ENCODE results near the gene LAMA2.

LAMA2 gene

DNA sequence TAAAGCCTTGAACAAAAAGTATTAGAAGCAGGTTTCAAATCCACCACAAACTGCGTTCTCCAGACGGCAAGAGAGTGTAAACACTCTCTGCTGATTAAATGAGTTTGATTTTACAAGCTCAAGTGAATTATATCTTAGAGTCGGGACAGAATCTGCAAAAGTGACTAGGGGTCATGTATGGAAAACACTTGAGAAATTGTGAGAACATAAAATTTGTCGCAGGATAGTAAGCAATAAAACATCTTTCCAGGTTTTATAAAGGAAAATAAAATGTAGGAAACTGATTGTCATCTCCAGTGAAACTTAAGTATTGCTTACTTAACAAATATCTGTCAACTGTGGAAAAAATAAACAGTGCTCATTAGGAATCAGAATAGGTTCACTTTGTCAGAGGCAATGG, 452.9 kb downstream of the LAMA2 start:
- no peak for DNase-seq

DNA sequence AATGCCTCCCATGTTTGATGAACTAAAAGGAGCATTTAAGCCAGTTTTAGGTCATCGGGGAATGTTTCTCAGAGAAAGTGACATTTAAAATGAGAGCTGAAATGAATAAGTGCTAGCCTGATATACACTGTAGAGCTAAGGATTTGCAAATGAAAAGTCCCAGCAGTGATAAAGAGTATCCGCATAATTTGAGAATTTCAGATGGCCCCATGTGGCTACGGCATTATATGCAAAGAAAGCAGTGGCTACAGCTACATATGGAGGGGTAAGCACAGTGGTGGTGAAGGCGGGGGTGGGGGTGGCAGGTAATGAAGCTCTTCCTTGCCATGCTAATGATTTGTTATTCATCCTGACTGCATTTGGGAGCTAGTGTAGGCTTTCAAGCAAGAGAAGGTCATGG, 455.7 kb downstream of the LAMA2 start:
- DNase-seq, result no peak

- DNase-seq, result no peak
Observed at GRCh38 chr6:129340983-129341382, 458.0 kb downstream of the LAMA2 start.

GRCh38 chr6:129342243-129342642, 459.3 kb downstream of the LAMA2 start:
- DNase-seq, result no peak

GRCh38 chr6:129342796-129343195, 459.9 kb downstream of the LAMA2 start:
- DNase-seq, result no peak

DNA sequence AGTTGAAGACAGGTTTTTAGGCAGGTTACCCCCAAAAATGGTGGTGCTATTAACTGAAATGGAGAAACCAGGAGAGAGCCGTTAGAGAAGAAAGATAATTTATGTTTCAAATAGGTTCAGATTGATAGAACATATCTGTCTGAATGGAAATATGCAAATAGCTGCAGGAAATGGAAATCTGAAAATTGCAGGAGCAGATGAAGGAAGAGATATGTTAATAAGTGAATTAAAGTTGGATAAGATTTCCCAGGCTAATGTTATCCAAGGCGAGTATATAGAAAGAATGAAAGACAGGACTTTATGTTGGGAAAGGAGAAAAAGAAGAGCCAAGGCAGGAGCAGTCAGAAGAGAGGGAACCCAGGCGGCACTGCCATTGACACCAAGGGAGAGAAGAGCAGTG, 461.4 kb downstream of the LAMA2 start:
- no peak for DNase-seq

DNA sequence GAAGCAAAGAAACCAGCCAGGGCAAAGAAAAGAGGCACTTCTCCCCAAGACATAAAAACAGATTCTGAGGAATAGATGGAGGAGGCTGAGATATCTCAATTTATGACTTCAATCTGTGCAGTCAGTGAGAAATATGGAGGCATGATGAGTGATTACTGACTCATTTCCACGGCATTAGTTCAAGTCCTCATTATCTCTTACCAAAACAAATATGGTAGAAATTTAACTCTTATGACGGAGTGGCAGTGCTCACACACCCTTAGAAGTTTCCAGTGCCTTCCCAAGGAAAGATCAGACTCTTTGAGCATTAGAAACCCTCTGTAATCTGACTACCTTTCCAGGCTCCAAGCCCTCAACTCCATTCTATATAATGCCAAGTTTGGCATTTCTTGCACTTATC, 463.0 kb downstream of the LAMA2 start:
- no peak for DNase-seq

- DNase-seq, result no peak
Observed at GRCh38 chr6:129346964-129347363, 464.0 kb downstream of the LAMA2 start.

- DNase-seq, result no peak
Observed at GRCh38 chr6:129350278-129350677, 467.3 kb downstream of the LAMA2 start.

DNA sequence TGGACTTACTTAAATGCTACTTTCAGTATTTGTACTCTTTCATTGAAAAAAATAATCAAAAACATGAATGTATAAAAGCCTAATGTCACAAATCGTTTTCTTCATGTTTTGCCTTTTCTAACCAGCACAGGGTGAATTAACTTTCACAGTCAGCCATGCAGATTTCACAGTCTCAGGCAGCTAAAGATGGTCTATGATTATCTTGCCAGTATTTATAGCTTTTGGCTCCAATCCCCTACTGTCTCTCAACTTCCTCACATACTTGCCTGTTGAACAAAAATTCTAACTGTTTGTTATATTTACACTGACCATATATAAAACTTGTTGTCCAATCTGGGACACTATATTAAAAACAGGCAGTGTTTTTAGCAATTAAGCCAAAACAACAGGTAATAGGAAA, 468.9 kb downstream of the LAMA2 start:
- DNase-seq, result no peak

DNA sequence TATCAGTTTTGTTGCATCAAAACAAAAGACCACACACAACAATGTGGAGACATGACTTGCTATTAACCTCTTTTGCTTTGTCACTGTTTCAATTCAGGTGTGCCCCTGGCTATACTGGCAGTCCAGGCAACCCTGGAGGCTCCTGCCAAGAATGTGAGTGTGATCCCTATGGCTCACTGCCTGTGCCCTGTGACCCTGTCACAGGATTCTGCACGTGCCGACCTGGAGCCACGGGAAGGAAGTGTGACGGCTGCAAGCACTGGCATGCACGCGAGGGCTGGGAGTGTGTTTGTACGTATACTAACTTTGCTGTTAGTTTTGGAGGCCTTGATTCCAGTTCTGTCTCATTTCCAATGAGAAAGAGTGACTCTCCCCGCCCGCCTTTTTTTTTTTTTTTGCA, 470.1 kb downstream of the LAMA2 start:
- DNase-seq, result no peak

GRCh38 chr6:129356129-129356528, 473.2 kb downstream of the LAMA2 start:
- DNase-seq, result no peak

GRCh38 chr6:129359811-129360681, 477.1 kb downstream of the LAMA2 start:
- DNase-seq, result no peak

DNA sequence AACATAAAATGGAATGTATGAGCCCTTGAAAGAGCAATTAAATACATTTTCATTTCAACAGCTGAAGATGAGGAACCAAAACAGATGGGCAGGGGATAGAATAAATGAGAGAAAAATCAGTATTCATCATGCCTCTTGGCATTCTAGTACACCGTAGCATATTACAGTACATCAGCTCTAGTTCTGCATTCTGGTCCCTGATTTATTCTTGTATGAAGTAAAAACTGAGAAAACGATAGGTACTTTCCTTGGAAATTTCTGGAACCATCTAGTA, 477.7 kb downstream of the LAMA2 start:
- DNase-seq, result no peak

- no peak for DNase-seq
Observed at GRCh38 chr6:129364037-129364436, 481.1 kb downstream of the LAMA2 start.

DNA sequence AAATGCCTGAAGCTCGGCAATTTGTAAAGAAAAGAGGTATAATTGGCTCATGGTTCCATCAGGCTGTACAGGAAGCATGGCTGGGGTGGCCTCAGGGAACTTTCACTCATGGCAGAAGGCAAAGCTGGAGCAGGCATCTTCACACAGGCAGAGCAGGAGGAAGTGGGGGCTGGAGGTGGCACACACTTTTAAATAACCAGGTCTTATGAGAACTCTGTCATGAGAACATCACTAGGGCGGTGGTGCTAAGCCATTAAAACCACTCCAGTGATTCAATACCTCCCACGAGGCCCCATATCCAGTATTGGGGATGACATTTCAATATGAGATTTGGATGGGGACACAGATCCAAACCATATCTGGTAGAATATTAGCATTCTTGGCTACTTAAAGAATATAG, 481.8 kb downstream of the LAMA2 start:
- no peak for DNase-seq

DNA sequence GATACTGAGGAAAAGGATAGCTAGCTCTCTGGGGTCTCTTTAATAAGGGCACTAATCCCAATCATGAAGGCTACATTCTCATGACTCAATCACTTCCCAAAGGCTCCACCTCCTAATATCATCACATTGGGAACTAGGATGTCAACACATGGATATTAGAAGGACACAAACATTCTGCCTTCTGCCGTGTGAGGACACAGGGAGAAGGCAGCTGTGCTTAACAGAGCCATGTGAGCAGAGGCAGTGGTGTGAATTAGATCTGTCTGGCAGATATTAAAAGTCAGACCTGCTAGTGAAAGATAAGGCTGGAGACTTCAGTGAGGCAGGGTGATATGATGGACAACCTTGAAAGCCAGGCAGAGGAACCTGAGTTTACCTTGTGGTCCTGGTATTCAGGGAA, 485.1 kb downstream of the LAMA2 start:
- DNase-seq, result no peak

GRCh38 chr6:129368970-129369369, 486.0 kb downstream of the LAMA2 start:
- no peak for DNase-seq

DNA sequence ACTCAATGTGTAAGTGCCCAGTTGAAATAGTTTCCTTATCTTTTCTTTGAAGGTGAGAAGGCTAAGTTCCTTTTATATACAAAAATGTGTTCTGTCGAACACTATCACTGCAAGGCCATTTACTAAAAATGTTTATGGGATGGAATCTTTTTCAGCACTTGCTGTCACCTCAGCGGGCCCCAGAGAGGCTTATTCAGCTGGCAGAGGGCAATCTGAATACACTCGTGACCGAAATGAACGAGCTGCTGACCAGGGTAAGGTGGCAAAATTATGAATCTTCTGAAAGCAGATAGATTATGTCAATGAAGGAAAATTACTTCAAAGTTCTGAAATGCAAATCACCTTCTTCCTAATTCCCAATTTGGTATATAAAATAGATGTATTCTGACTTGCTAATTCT, 486.8 kb downstream of the LAMA2 start:
- no peak for DNase-seq

- DNase-seq, result no peak
Observed at GRCh38 chr6:129370268-129370916, 487.5 kb downstream of the LAMA2 start.

DNA sequence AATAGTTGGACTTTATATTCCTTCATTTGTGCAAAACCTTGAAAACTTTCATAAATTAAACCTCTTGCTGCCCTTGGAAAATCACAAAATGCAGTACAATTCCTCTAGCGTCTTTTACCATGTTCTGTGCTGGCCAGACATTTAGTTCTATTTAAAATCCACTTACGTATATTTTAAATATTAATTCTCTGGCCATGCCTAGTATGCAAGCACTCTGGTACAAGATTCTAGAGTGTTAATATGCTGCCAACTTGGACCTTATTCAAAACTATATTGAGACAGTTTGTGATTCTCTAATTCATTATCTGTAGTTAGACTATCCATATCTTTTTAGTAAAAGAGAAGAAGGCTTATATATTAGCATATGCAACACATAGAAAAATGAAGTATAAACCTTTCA, 498.9 kb downstream of the LAMA2 start:
- no peak for DNase-seq

DNA sequence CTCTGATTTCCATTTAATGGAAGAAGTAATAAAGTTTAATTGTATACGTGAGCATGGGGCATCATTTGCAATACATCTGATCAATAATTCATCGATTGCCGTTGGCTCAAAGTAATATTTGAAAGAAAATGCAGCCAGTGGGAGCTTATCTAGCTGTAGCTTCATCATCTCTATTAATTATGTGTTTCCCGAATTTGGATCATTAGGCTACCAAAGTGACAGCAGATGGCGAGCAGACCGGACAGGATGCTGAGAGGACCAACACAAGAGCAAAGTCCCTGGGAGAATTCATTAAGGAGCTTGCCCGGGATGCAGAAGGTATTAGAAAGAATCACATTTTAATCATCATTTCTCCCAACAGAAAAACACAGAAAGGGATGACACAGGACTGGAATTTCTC, 500.0 kb downstream of the LAMA2 start:
- DNase-seq, result no peak

DNA sequence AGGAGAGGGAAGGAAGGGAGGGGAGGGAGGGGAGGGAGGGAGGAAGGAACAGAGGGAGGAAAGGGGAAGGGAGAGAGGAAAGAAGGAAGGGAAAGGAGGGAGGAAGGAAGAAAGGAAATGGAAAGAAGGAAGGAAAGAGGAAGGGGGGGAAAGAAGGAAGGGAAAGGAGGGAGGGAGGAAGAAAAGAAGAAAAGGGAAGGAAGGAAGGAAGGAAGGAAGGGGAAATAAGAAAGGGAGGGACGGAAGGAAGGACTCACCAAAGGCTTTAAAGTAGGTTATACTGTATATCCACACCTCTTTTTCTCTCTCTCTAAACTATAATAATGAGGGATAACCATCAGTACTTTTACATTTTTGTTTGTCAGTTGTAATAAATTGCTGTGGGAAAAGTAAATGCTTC, 502.2 kb downstream of the LAMA2 start:
- no peak for DNase-seq

DNA sequence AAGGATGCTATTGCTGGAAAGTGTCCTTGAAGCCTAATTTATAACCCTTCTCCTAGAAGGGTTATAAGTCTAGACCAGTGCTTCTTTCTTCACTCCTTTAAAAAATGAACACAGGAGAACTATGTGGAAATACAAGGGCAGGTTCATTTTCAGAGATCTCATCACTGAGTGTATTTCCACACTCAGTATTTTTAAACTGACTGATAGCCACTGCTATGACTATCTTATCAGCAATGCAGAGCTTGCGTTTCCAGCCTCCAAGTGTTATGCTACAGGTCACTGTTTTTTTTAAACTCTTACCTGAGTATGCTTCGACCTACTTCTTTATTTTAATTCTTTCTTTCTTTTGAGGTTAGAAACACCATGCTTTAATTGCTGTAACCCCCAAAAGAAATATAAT, 508.0 kb downstream of the LAMA2 start:
- no peak for DNase-seq

DNA sequence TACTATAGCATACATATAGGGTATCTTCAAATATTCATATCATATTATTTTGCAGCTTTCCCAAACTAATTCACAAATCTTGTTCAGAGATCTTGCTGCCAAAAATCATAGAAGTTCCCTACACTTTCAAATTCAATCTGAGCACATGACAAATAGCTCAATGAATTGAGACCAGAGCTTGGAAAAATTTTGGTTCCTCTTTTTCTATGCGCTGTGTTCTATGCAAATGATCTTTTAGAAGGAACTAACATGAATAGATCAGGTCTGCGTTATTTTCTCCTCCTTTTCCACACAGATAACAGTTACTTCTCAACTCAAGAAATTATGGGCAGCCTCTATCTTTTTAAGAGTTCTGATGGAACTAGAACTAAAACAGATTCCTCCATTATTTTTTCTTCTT, 510.7 kb downstream of the LAMA2 start:
- DNase-seq, result no peak

All from NCI-H1048 (cell line).